GM12874 (cell line): ENCODE results near the gene GABBR2.

ENCODE experiments used
- TF ChIP-seq, protein P1 (sequence below): IDR thresholded peaks from 2 replicates; pipeline ENCODE4 v1.5.1; 2011; ENCODE audit warnings: low read depth, mild to moderate bottlenecking, control low read depth, low read length, moderate library complexity; ENCODE audit not compliant: insufficient read depth

GABBR2 gene

DNA sequence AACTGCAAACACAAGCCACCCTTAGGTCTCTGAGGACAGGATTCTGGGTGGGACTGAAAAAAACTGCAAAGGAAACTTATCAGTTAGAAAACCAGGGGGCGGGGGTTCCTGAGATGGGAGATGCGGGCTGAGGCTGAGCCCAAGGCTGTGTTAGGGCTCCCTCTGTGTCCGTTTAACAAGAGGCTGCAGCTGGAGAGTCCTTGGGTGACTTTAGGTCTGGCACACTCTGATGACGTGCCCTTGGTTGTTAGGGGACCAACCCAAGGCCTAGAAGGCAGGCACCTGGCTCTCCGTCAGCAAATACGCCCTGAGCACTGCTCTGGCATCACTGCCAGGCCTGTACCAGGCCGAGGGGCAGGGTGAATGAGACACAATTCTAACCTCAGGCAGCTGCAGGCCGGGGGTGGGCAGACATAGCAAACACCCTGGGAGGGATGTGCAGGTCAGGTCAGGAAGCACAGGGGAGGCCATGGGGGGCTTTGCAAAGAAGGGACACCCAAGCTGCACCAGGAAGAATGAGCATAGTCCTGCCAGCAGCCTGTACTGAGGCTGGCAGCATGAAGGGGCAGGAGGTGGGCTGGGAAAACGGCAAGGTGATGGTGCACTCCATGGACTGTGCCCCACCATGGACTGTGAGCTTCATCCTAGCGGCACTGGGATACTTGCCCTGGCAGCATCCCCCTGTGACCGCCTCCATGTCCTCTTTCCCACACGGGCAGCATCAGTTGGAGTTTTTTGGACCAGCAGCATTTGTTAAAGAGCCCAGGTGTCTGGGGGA is 137.9 kb downstream of the GABBR2 start:
- TF ChIP-seq, protein P1, sequence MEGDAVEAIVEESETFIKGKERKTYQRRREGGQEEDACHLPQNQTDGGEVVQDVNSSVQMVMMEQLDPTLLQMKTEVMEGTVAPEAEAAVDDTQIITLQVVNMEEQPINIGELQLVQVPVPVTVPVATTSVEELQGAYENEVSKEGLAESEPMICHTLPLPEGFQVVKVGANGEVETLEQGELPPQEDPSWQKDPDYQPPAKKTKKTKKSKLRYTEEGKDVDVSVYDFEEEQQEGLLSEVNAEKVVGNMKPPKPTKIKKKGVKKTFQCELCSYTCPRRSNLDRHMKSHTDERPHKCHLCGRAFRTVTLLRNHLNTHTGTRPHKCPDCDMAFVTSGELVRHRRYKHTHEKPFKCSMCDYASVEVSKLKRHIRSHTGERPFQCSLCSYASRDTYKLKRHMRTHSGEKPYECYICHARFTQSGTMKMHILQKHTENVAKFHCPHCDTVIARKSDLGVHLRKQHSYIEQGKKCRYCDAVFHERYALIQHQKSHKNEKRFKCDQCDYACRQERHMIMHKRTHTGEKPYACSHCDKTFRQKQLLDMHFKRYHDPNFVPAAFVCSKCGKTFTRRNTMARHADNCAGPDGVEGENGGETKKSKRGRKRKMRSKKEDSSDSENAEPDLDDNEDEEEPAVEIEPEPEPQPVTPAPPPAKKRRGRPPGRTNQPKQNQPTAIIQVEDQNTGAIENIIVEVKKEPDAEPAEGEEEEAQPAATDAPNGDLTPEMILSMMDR = no peak

DNA sequence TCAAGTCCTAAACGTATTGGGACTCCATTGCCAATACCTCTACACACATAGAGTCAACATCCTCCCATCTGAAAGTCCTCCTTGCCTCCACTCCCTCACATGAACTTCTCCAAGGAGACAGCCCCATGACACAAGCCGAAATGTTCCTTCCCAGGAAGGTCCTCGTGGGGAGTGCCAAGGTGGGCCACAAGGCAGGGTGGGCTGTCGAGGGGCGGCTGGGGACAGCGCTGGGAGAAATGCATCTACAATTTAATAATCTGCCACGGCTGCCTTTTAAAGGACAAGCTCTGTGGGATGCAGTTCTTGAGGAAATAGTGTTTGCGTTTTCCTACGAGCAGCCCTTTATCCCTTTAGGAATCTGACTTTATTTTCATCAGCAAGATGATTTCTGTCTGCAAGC is 138.7 kb downstream of the GABBR2 start:
- TF ChIP-seq, protein P1 = no peak

DNA sequence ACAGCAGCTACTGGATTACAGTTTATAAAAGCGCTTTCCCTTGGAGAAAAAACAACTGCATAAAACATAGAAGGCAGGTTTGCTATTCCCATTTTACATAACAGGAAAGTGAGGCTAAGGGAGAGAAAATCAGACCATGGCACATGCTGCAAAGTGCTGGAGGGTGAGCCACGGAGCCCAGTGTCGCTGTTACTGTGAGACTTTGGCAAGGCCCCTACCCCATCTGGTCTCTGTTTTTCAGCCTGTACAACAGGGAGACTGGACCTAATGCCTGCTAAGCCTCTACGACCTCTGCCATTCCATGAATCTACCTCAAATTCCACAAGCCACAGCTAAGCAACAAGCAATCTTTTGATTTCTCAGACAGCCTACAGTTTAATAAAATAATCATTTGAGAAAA is 139.2 kb downstream of the GABBR2 start:
- TF ChIP-seq, protein P1 = no peak

DNA sequence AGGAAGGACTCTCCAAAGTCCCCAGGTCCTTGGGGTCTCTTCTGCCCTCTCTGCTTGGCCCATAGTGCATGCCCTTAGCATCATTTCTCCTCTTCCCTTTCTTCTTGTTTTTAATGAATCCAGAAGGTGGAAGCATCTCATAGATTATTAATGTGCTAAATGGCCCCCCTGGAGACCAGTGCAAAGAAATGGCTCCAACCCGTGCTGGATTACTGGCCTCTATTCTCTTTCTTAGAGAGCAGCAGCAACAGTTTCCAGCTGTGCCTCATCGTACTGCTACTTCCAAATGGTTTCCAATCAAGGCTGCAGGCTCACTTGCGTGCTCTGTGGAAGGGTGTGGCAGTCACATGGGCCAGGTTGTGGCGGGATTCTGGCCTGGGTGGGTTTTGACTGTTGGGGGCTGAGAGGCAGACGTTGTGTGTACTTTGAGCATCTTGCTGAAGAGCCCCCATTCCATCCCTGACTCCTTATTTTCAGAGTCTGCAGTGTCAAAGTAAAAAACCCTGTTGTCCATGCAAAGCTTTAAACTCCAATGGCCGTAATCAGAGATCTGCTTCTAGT is 139.7 kb downstream of the GABBR2 start:
- TF ChIP-seq, protein P1 = no peak

DNA sequence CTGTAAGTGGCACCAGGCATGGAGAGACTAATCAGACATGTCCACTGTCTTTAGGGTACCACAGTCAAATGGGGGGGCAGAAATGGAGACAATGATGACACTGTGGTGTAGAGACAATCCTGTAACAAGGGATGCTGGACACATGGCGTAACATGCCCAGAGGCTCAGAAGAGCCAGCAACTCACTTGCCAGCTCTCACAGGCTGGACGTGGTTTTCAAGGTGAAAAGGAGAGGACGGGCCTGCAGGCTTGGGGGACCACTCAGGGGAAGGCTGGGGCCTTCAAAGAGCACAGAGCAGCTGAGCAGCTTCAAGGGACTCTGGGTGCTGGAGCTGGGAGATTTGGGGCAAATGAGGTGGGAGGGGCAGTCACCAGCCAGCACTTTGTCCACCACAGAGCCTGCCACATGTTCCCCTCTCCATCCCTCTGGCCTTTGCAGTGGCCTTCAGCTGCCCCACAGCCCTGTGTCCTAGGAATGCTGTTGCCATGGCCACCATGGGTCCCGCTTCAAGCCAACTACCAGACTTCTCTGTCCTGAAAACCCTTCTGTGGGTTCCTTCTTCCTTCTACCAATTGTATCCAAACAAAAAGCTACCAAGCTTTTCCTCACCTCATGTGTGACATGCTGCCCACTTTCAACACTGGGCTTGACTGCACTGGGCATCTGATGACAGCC is 140.4 kb downstream of the GABBR2 start:
- TF ChIP-seq, protein P1 = no peak

DNA sequence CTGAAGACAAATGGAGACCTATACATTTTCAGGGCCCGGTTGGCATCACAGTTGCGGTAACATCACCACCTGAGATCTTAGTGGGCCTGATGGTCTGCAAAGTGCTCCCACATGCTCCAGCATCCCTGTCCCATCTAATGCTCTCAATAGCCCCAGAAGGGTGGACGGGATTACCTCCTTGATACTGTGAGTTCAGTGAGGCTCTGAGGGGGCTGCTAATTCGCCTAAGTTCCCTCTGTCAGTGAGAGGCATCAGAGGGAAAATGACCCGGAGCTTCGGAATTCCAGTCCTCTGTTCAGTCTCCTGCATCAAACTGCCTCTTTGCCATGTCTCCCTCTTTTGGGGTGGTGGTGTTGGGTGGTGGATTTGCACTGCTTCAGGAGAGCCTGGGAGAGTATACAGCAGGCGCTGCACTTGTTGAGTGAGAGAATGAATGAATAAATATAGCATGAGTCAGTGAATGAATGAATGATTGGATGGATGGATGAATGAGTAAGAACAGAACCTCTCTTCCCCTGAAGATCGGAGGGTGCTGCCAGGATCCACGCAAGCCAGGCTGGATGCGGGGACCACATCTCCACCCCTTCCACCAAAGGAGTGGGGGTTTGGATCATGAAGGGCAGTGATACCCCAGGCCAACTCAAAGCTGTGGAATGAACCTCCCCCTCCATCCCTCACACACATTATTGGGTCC is 141.0 kb downstream of the GABBR2 start:
- TF ChIP-seq, protein P1 = no peak
